ENCODE measurements around the gene MAST4. TPM values are rescaled to one million over a fixed set of nuclear protein-coding genes. Genes with fewer than 3 reads are reported as not detected.

The MAST4 gene
- polyA plus RNA-seq, 1 donor (not counting 4 experiments of a cell fraction or from before 2014, with no cell fraction given) = 19.8 TPM

DNA sequence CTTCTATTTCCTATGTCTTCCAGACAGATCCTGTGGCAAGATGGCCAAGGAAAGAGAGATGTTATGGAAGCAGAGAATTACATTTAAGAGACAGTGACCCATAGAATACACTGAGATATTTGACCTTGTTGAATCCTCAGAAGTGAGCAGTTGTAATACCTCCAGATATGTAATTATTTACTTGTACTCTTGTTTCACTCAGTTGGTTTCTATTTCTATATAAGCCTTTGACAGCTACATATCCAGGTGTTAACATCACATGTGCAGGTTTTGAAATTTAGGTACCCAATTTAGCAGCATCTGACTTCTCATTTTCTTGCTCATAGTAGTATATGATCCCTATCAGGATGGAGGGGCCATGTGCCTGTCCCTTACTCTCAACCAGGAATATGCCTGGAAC, 330.9 kb downstream of the MAST4 start:
- FAIRE-seq (no peak), DNase-seq (ENCODE audit: low read depth, low spot score) (no peak)
- H3K9me1 ChIP-seq (ENCODE audit: control insufficient read depth, extremely low read depth, insufficient read depth, low read length) = no peaks in the 10 kb centered on the region
- H3K27ac ChIP-seq (ENCODE audit: control insufficient read depth, insufficient read depth, low read length) = no peak overlapping the region
- no peaks in the 10 kb centered on the region for H3K79me2 ChIP-seq (ENCODE audit: control insufficient read depth, insufficient read depth, low read length)
- H3K27me3 ChIP-seq (ENCODE audit: control insufficient read depth, extremely low read depth, insufficient read depth, low read length) = no peaks in the 10 kb centered on the region
- no peak overlapping the region for H3K4me3 ChIP-seq (ENCODE audit: control insufficient read depth in 2 of 3, extremely low read depth in 1 of 3, insufficient read depth in 2 of 3, low read depth in 1 of 3, low read length in 3 of 3)
- no peaks in the 10 kb centered on the region for H4K20me1 ChIP-seq (ENCODE audit: control insufficient read depth, extremely low read depth, insufficient read depth, low read length)
- H3K4me2 ChIP-seq (ENCODE audit: control insufficient read depth, extremely low read depth, insufficient read depth, low read depth, low read length) = no peak overlapping the region
- H3K9ac ChIP-seq (ENCODE audit: control insufficient read depth, extremely low read depth, insufficient read depth, low read length) = no peak overlapping the region
- dilution Hi-C loops (cut with MboI; ENCODE audit: extremely low pct_ligation_motif_present, low sequenced_read_pairs) = no loop called here
- no peaks in the 10 kb centered on the region for H3K9me3 ChIP-seq (ENCODE audit: control insufficient read depth, low read depth, low read length)
- TF ChIP-seq EZH2 (IDR thresholded peaks at IDR 0.05; ENCODE audit: low read length) = no peak
- TF ChIP-seq, protein P1, sequence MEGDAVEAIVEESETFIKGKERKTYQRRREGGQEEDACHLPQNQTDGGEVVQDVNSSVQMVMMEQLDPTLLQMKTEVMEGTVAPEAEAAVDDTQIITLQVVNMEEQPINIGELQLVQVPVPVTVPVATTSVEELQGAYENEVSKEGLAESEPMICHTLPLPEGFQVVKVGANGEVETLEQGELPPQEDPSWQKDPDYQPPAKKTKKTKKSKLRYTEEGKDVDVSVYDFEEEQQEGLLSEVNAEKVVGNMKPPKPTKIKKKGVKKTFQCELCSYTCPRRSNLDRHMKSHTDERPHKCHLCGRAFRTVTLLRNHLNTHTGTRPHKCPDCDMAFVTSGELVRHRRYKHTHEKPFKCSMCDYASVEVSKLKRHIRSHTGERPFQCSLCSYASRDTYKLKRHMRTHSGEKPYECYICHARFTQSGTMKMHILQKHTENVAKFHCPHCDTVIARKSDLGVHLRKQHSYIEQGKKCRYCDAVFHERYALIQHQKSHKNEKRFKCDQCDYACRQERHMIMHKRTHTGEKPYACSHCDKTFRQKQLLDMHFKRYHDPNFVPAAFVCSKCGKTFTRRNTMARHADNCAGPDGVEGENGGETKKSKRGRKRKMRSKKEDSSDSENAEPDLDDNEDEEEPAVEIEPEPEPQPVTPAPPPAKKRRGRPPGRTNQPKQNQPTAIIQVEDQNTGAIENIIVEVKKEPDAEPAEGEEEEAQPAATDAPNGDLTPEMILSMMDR (optimal IDR thresholded peaks at IDR 0.05 in 1 of 3, IDR thresholded peaks at IDR 0.05 in 1 of 3, conservative IDR thresholded peaks at IDR 0.05 in 1 of 3; ENCODE audit: extremely low read depth in 1 of 3, insufficient read depth in 2 of 3, low read length in 3 of 3) = no peak
- H3K4me1 ChIP-seq (ENCODE audit: control insufficient read depth, extremely low read depth, insufficient read depth, low read length) = no peaks in the 10 kb centered on the region
- H2AFZ ChIP-seq (ENCODE audit: control insufficient read depth, low read length) = no peak overlapping the region
- H3K36me3 ChIP-seq (ENCODE audit: control insufficient read depth in 2 of 2, extremely low read depth in 1 of 2, insufficient read depth in 2 of 2, low read length in 2 of 2) = no peaks in the 10 kb centered on the region

DNA sequence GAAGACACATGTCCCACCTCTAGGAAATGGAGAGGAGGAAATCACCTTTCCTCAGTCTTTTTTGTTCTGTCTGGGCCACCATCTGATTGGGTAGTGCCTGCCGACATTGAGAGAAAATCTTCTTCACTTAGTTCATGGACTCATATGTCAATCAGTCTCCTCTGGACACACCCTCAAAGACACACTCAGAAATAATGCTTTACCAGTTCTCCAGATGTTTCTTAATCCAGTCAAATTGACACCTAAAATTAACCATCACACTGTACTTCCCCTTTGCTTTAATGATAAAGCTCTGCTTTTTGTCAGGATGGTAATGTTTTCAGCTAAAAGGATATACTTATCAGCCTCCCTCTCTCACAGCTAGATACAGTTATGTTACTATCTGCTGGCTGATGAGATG, 333.1 kb downstream of the MAST4 start:
- Histone ChIP-seq H3K4me1 (ENCODE audit: control insufficient read depth, extremely low read depth, insufficient read depth, low read length) (peaks cover 12% of the 10 kb centered on the region), H3K9me1 (ENCODE audit: control insufficient read depth, extremely low read depth, insufficient read depth, low read length) (no peaks in the 10 kb centered on the region), H3K27me3 (ENCODE audit: control insufficient read depth, extremely low read depth, insufficient read depth, low read length) (no peaks in the 10 kb centered on the region), H3K4me3 (ENCODE audit: control insufficient read depth in 2 of 3, extremely low read depth in 1 of 3, insufficient read depth in 2 of 3, low read depth in 1 of 3, low read length in 3 of 3) (no peak overlapping the region), H3K9ac (ENCODE audit: control insufficient read depth, extremely low read depth, insufficient read depth, low read length) (no peak overlapping the region), H3K9me3 (ENCODE audit: control insufficient read depth, low read depth, low read length) (no peaks in the 10 kb centered on the region), H3K4me2 (ENCODE audit: control insufficient read depth, extremely low read depth, insufficient read depth, low read depth, low read length) (no peak overlapping the region), H3K27ac (ENCODE audit: control insufficient read depth, insufficient read depth, low read length) (no peak overlapping the region), H2AFZ (ENCODE audit: control insufficient read depth, low read length) (no peak overlapping the region), H3K36me3 (ENCODE audit: control insufficient read depth in 2 of 2, extremely low read depth in 1 of 2, insufficient read depth in 2 of 2, low read length in 2 of 2) (no peaks in the 10 kb centered on the region), H4K20me1 (ENCODE audit: control insufficient read depth, extremely low read depth, insufficient read depth, low read length) (no peaks in the 10 kb centered on the region), H3K79me2 (ENCODE audit: control insufficient read depth, insufficient read depth, low read length) (no peaks in the 10 kb centered on the region)
- TF ChIP-seq, protein P1 (optimal IDR thresholded peaks at IDR 0.05 in 1 of 3, IDR thresholded peaks at IDR 0.05 in 1 of 3, conservative IDR thresholded peaks at IDR 0.05 in 1 of 3; ENCODE audit: extremely low read depth in 1 of 3, insufficient read depth in 2 of 3, low read length in 3 of 3) = no peak
- no peak for TF ChIP-seq EZH2 (IDR thresholded peaks at IDR 0.05; ENCODE audit: low read length)
- FAIRE-seq (no peak), DNase-seq (ENCODE audit: low read depth, low spot score) (no peak)
- dilution Hi-C loops (cut with MboI; ENCODE audit: extremely low pct_ligation_motif_present, low sequenced_read_pairs) = no loop called here

Measured in keratinocyte (primary cell).